Colonic mucosa (tissue), 4 donors: ENCODE data around the gene ISLR. TPM values are rescaled to one million over a fixed set of nuclear protein-coding genes. Genes with fewer than 3 reads are reported as not detected.
"Not testable (repeated sequence)": the region's sequence is repeated elsewhere in the genome, so short reads cannot be mapped to it uniquely, and the experiment has no call there.

ENCODE experiments used
- DNase-seq: peaks from one replicate; pipeline ENCODE4 v3.0.0-alpha.2; 2020
- H3K27ac ChIP-seq: fragments of 200-600 bp; one replicate; pipeline ENCODE4 v1.8.0; 2021
- H3K27me3 ChIP-seq: fragments of 200-600 bp; one replicate; pipeline ENCODE4 v1.8.0; 2021
- H3K36me3 ChIP-seq: fragments of 200-600 bp; one replicate; pipeline ENCODE4 v1.8.0; 2021
- H3K4me1 ChIP-seq: fragments of 200-600 bp; one replicate; pipeline ENCODE4 v1.8.0; 2021; ENCODE audit warnings: mild to moderate bottlenecking
- H3K4me3 ChIP-seq: fragments of 200-600 bp; one replicate; pipeline ENCODE4 v1.8.0; 2021
- H3K9ac ChIP-seq, 2 donors: one replicate each; pipeline ENCODE4 v1.7.0; 2013; ENCODE audit warnings: control low read depth in 2 of 2, low read depth in 2 of 2, low read length in 2 of 2
- H3K9me3 ChIP-seq: fragments of 200-600 bp; one replicate; pipeline ENCODE4 v1.8.0; 2021
- intact Hi-C: fragments of 100-400 bp; cut with DNase I; formaldehyde crosslinking; loops from one replicate; pipeline ENCODE4 v1.14.1; 2022
- total RNA-seq, 2 donors: library from RNA; stranded (reverse); fragmentation: NEBNext Ultra II Directional in 1 of 2; extraction: Animal tissue kit (Norgen Biotek cat#: 25700) in 1 of 2; gene quantifications; one replicate each; pipeline ENCODE4 v1.2.1, GENCODE V29; 2021
- TF ChIP-seq, protein P1 (sequence below): fragments of 200-600 bp; IDR thresholded peaks from one replicate; pipeline ENCODE4 v1.8.0; 2022; ENCODE audit warnings: antibody characterized with exemption, mild to moderate bottlenecking
- donor health status: healthy.
- donor health status: DM: no; HTN: no; CAD: no.
- donor health status: DM: no; HTN: no; CAD: no.

The ISLR gene
- total RNA-seq, 2 donors from 2014 or later: 3.6 to 8.5 TPM

GRCh38 chr15:74155766-74156417, 17.6 kb upstream of the ISLR start:
- H3K27ac ChIP-seq: no peak overlapping the region
- no peak overlapping the region for H3K4me3 ChIP-seq
- no peaks in the 10 kb centered on the region for H3K4me1 ChIP-seq
- H3K9ac ChIP-seq: no peak overlapping the region
- intact Hi-C loops: no loop called here
- no peak for DNase-seq
- TF ChIP-seq, protein P1, sequence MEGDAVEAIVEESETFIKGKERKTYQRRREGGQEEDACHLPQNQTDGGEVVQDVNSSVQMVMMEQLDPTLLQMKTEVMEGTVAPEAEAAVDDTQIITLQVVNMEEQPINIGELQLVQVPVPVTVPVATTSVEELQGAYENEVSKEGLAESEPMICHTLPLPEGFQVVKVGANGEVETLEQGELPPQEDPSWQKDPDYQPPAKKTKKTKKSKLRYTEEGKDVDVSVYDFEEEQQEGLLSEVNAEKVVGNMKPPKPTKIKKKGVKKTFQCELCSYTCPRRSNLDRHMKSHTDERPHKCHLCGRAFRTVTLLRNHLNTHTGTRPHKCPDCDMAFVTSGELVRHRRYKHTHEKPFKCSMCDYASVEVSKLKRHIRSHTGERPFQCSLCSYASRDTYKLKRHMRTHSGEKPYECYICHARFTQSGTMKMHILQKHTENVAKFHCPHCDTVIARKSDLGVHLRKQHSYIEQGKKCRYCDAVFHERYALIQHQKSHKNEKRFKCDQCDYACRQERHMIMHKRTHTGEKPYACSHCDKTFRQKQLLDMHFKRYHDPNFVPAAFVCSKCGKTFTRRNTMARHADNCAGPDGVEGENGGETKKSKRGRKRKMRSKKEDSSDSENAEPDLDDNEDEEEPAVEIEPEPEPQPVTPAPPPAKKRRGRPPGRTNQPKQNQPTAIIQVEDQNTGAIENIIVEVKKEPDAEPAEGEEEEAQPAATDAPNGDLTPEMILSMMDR: no peak
- no peaks in the 10 kb centered on the region for H3K36me3 ChIP-seq
- no peaks in the 10 kb centered on the region for H3K9me3 ChIP-seq
- no peaks in the 10 kb centered on the region for H3K27me3 ChIP-seq

DNA sequence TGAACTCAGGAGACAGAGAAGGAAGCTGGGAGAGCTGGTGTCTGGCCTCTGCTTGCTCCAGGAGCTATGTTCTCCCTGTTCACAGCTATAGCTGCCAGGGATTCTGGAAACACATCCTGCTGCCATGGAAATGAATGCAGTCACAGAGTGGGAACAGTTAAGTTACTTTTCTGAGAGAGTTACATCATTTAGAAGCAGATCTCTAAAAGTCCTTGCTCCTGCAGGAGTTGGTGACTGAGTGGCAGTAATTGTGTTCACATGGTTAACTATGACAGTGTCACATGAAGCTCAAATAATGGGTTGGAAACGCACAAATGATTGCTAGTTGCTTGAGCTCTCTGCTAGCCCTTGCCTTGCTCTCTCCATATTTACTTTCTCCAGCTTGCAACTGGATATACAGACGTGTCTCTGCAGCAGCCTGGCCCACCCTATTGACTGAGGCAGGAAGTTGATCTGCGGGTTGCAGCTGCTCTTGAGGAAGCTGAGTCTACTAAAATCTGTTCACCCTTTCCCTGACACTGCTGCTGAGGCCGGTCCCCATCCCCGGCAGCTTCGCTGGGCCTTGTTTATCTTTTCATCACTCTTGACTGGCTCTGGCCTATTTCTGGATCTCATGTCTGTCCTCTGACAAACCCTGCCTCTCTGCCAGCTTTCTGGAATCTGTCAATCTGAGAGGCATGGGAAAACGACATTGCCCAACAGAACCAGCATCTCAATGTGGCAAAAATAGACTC, 16.7 kb upstream of the ISLR start:
- intact Hi-C loops: no loop called here
- no peak overlapping the region for H3K9ac ChIP-seq
- no peak for DNase-seq
- TF ChIP-seq, protein P1: no peak
- no peaks in the 10 kb centered on the region for H3K36me3 ChIP-seq
- H3K4me1 ChIP-seq: no peaks in the 10 kb centered on the region
- no peaks in the 10 kb centered on the region for H3K27me3 ChIP-seq
- no peak overlapping the region for H3K27ac ChIP-seq
- no peak overlapping the region for H3K4me3 ChIP-seq
- no peaks in the 10 kb centered on the region for H3K9me3 ChIP-seq

DNA sequence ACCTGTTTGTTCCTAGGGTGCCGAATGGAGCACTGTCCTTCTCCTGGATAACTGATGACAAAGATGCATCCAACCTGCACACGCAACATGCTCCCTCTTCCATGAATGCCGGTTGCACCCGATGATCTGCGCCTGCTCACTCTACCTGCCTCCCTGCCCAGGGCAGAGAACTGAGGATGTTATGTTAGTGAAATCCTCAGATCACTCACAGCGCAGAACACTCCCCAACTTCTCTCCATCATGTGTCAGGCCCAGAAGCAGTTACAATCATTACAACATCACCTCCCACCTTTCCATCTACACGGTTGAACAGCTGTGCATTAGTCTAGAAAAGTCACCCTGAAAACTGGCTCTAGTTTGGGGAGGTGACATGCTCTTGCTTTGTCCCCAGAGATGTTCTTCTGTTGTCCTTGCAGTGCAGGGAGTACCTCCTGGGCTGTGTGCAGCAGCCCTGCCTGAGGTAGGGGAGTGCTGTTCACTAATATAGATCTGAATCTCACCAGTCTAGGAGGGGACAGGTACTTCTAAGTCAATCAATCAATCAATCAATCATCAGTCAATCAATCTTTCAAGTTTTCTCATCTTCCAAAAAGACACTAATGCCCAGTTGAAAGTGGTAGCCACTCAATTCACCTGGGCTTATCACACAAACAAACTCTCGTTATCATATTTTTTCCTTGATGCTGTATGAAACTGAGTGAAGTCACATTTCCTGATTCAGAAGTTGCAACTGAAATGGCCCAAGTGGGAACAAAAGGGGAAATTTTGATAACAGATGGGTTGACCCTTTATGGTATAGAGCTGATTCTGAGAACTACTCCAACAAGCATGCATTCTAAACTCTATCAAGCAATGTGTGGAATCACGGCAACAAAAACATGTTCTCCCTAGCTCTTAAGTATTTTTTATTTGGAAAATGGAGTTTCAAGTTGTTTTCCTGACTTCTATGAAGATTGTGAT, 15.4 kb upstream of the ISLR start:
- Histone ChIP-seq H3K9me3 (no peaks in the 10 kb centered on the region), H3K27ac (no peak overlapping the region), H3K27me3 (no peaks in the 10 kb centered on the region), H3K4me3 (no peak overlapping the region), H3K4me1 (no peaks in the 10 kb centered on the region), H3K9ac (no peak overlapping the region), H3K36me3 (no peaks in the 10 kb centered on the region)
- no peak for DNase-seq
- intact Hi-C loops: no loop called here
- TF ChIP-seq, protein P1: no peak

DNA sequence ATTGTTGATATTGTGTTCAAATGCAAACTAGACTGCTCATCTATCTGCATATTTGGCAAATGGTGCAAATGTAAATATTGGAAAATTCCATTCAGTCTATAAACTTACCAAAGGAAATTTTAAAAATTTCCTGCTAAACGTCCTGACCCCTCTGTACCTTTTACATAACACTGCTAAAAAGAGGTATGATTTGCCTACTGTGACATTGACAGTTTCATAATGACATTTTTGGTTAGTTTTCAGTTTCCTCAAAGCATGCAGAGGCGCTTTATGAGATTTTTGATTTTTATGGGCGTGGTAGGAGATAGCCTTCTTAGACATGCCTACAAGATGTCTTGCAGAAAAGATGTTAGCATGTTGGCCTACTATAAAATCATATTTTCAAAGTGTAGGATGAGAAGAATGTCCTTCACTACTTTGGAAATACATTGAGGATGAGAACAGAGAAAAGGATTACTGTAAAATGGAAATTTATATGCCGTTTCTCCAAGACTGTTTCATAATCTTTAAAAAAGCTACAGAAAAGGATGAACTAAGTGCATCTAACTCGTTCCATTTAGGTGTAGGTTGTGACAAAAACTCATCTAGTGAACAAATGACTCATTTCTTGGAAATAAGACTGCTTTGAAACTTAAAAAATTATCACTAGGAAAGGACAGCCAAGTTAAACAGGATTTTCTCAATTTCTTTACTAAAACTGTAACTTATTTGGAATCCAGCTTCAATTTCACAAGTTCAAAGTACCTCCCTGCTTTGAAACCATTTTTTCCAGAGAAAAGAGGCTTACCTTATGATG, 14.5 kb upstream of the ISLR start:
- Histone ChIP-seq H3K9me3 (no peaks in the 10 kb centered on the region), H3K4me3 (no peak overlapping the region), H3K27ac (no peak overlapping the region), H3K27me3 (no peaks in the 10 kb centered on the region), H3K36me3 (no peaks in the 10 kb centered on the region), H3K4me1 (no peaks in the 10 kb centered on the region), H3K9ac (no peak overlapping the region)
- TF ChIP-seq, protein P1: no peak
- intact Hi-C loops: no loop called here
- DNase-seq: no peak

DNA sequence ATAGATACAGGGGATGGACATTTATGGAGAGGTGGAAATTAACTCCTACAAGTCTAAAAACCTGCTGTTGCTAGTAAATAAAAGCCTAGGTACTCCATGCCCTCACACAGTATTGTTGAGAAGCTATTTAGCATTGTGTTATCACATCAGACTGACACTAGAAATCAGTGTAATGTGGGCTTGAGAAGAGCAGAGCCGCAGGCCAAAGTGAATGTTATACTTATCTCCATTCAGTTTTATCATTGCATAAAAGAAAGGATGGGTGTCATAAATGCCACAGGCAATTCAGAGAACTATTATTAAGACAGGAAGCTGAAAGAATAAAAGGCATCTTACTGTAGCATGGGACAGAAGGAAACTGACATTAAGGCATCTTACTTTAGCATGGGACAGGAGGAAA, 13.7 kb upstream of the ISLR start:
- DNase-seq: no peak
- H3K27me3 ChIP-seq: no peaks in the 10 kb centered on the region
- H3K36me3 ChIP-seq: no peaks in the 10 kb centered on the region
- H3K4me1 ChIP-seq: no peaks in the 10 kb centered on the region
- H3K27ac ChIP-seq: no peak overlapping the region
- intact Hi-C loops: no loop called here
- no peaks in the 10 kb centered on the region for H3K9me3 ChIP-seq
- TF ChIP-seq, protein P1: no peak
- no peak overlapping the region for H3K4me3 ChIP-seq
- H3K9ac ChIP-seq: no peak overlapping the region

GRCh38 chr15:74160390-74160789, 13.1 kb upstream of the ISLR start:
- H3K27ac ChIP-seq, H3K4me1 ChIP-seq, intact Hi-C loops, H3K9me3 ChIP-seq, H3K4me3 ChIP-seq, H3K27me3 ChIP-seq, H3K36me3 ChIP-seq, H3K9ac ChIP-seq, DNase-seq: not testable (repeated sequence)

DNA sequence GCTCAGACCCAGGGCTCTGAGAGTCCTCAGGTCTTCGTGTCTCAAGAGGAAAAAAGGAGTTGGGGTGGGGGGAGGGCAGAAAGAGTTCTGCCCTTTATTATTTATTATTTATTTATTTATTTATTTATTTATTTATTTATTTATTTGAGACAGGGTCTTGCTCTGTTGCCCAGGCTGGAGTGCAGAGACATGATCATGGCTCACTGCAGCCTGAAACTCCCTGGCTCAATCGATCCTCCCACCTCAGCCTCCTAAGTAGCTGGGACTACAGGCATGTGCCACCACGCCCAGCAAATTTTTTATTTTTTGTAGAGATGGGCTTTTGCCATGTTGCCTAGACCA, 11.3 kb upstream of the ISLR start:
- H3K9me3 ChIP-seq, DNase-seq, H3K9ac ChIP-seq, H3K27ac ChIP-seq, H3K27me3 ChIP-seq, H3K4me1 ChIP-seq, intact Hi-C loops, H3K36me3 ChIP-seq, H3K4me3 ChIP-seq: not testable (repeated sequence)
